Neural cell (in vitro differentiated cells): ENCODE data around the gene RPS6KA2. TPM values are rescaled to one million over a fixed set of nuclear protein-coding genes. Genes with fewer than 3 reads are reported as not detected.

Source experiments
- H2AFZ ChIP-seq: fragments of 200-600, 300-800 bp; sonication (generic), shearing (Covaris generic); 2 replicates; pipeline ENCODE4 v1.6.0; 2014; ENCODE audit warnings: low read depth, mild to moderate bottlenecking, antibody characterized with exemption, low read length, moderate library complexity
- H3F3A ChIP-seq: fragments of 200-600 bp; shearing (Covaris generic); 2 replicates; pipeline ENCODE4 v1.6.1; 2016; ENCODE audit warnings: mild to moderate bottlenecking, moderate library complexity, mixed read lengths, antibody characterized with exemption, low read length; ENCODE audit not compliant: insufficient read depth, poor library complexity, severe bottlenecking
- H3K27ac ChIP-seq: fragments of 200-600, 300-800 bp; sonication (generic), shearing (Covaris generic); 2 replicates; pipeline ENCODE4 v1.5.1; 2014; ENCODE audit warnings: mild to moderate bottlenecking, low read length, moderate library complexity
- H3K27me3 ChIP-seq: fragments of 300-800, 200-600 bp; sonication (generic), shearing (Covaris generic); 2 replicates; pipeline ENCODE4 v1.6.0; 2014; ENCODE audit warnings: mild to moderate bottlenecking, low read depth, low read length, moderate library complexity; ENCODE audit not compliant: insufficient read depth
- H3K36me3 ChIP-seq: fragments of 300-800, 200-600 bp; sonication (generic), shearing (Covaris generic); 2 replicates; pipeline ENCODE4 v1.5.1; 2014; ENCODE audit warnings: mild to moderate bottlenecking, antibody characterized with exemption, low read length, moderate library complexity; ENCODE audit not compliant: insufficient read depth
- H3K4me2 ChIP-seq: fragments of 300-800, 200-600 bp; sonication (generic), shearing (Covaris generic); 2 replicates; pipeline ENCODE4 v1.6.0; 2014; ENCODE audit warnings: mild to moderate bottlenecking, low read length
- H3K4me3 ChIP-seq: fragments of 300-800, 200-600 bp; sonication (generic), shearing (Covaris generic); 2 replicates; pipeline ENCODE4 v1.5.1; 2014; ENCODE audit warnings: mild to moderate bottlenecking, low read length, moderate library complexity
- H3K79me2 ChIP-seq: fragments of 200-600 bp; shearing (Covaris generic); replicated peaks from 2 replicates; pipeline ENCODE4 v1.6.0; 2014; ENCODE audit warnings: mild to moderate bottlenecking, low read length, moderate library complexity; ENCODE audit not compliant: insufficient read depth
- H3K9ac ChIP-seq: fragments of 300-800, 200-600 bp; sonication (generic), shearing (Covaris generic); 2 replicates; pipeline ENCODE4 v1.6.1; 2016; ENCODE audit warnings: mild to moderate bottlenecking, low read length, mixed read lengths
- H3K9me2 ChIP-seq: fragments of 200-600 bp; shearing (Covaris generic); 2 replicates; pipeline ENCODE4 v1.6.1; 2016; ENCODE audit warnings: mild to moderate bottlenecking, low read length, mixed read lengths; ENCODE audit not compliant: insufficient read depth
- H3K9me3 ChIP-seq: fragments of 200-600, 300-800 bp; sonication (generic), shearing (Covaris generic); 2 replicates; pipeline ENCODE4 v1.6.1; 2016; ENCODE audit warnings: mild to moderate bottlenecking, mixed run types, low read length, moderate library complexity, mixed read lengths
- H4K20me1 ChIP-seq: fragments of 200-600 bp; shearing (Covaris generic); 2 replicates; pipeline ENCODE4 v1.6.1; 2016; ENCODE audit warnings: mild to moderate bottlenecking, mixed run types; ENCODE audit not compliant: insufficient read depth
- CTCF ChIP-seq: fragments of 450-650 bp; IDR thresholded peaks from 2 replicates; pipeline ENCODE4 v1.5.1; 2014; ENCODE audit warnings: antibody characterized with exemption, mild to moderate bottlenecking, moderate library complexity; ENCODE audit not compliant: poor library complexity, severe bottlenecking
- EP300 ChIP-seq: fragments of 450-650 bp; conservative IDR thresholded peaks from 2 replicates; pipeline ENCODE4 v1.6.1; 2014; ENCODE audit warnings: antibody characterized with exemption, mild to moderate bottlenecking, moderate library complexity; ENCODE audit not compliant: poor library complexity, severe bottlenecking
- EZH2 ChIP-seq: fragments of 200-600, 300-800 bp; shearing (Covaris generic), sonication (generic); IDR thresholded peaks from 2 replicates; pipeline ENCODE4 v1.6.1; 2014; ENCODE audit warnings: antibody characterized with exemption, low read length, borderline replicate concordance, mild to moderate bottlenecking; ENCODE audit not compliant: insufficient read depth, poor library complexity, severe bottlenecking
- MXI1 ChIP-seq: fragments of 450-650 bp; conservative IDR thresholded peaks from 2 replicates; pipeline ENCODE4 v1.6.1; 2014; ENCODE audit warnings: antibody characterized with exemption, mild to moderate bottlenecking; ENCODE audit not compliant: poor library complexity, severe bottlenecking
- POLR2AphosphoS5 ChIP-seq: IDR thresholded peaks from 2 replicates; pipeline ENCODE4 v1.6.1; 2012
- RAD21 ChIP-seq: fragments of 450-650 bp; conservative IDR thresholded peaks from 2 replicates; pipeline ENCODE4 v1.6.1; 2014; ENCODE audit warnings: antibody characterized with exemption, mild to moderate bottlenecking, moderate library complexity
- REST ChIP-seq: IDR thresholded peaks from 2 replicates; pipeline ENCODE4 v1.6.1; 2012; ENCODE audit warnings: borderline replicate concordance
- SMC3 ChIP-seq: fragments of 450-650 bp; conservative IDR thresholded peaks from 2 replicates; pipeline ENCODE4 v1.6.1; 2014; ENCODE audit warnings: antibody characterized with exemption, mild to moderate bottlenecking, moderate library complexity; ENCODE audit not compliant: poor library complexity
- polyA plus RNA-seq: library from polyadenylated mRNA; depleted of rRNA; stranded (reverse); fragments of >200 nt; gene quantifications from 2 replicates; pipeline ENCODE4 v1.2.3, GENCODE V29; 2014

The RPS6KA2 gene
- polyA plus RNA-seq, 1 donor from 2014 or later: 34.3 TPM

- Histone ChIP-seq H3K79me2 (no peaks in the 10 kb centered on the region), H3K9me3 (no peaks in the 10 kb centered on the region), H3K36me3 (peaks cover 15% of the 10 kb centered on the region), H3K4me3 (no peak overlapping the region), H3K9ac (no peak overlapping the region), H3K27ac (no peak overlapping the region), H4K20me1 (no peaks in the 10 kb centered on the region), H2AFZ (no peak overlapping the region), H3K27me3 (no peaks in the 10 kb centered on the region), H3F3A (no peaks in the 10 kb centered on the region), H3K4me2 (no peak overlapping the region), H3K9me2 (no peaks in the 10 kb centered on the region)
- TF ChIP-seq REST (no peak), SMC3 (no peak), RAD21 (no peak), POLR2AphosphoS5 (no peak), MXI1 (no peak), EP300 (no peak), EZH2 (no peak), CTCF (no peak)
Measured at GRCh38 chr6:166419717-166420116, 207.3 kb downstream of the RPS6KA2 start.

GRCh38 chr6:166419286-166419685 lies 207.8 kb downstream of the RPS6KA2 start:
- no peak overlapping the region for H2AFZ ChIP-seq
- no peaks in the 10 kb centered on the region for H3K9me3 ChIP-seq
- TF ChIP-seq POLR2AphosphoS5 (no peak), REST (no peak), EZH2 (no peak), EP300 (no peak)
- peaks cover 15% of the 10 kb centered on the region for H3K36me3 ChIP-seq
- no peak overlapping the region for H3K27ac ChIP-seq
- H4K20me1 ChIP-seq: no peaks in the 10 kb centered on the region
- no peaks in the 10 kb centered on the region for H3K79me2 ChIP-seq
- H3K4me3 ChIP-seq: no peak overlapping the region
- no peaks in the 10 kb centered on the region for H3K9me2 ChIP-seq
- no peak overlapping the region for H3K4me2 ChIP-seq
- no peaks in the 10 kb centered on the region for H3K27me3 ChIP-seq
- no peaks in the 10 kb centered on the region for H3F3A ChIP-seq
- H3K9ac ChIP-seq: no peak overlapping the region
